ENCODE measurements around the gene POSTN.

Gene POSTN

DNA sequence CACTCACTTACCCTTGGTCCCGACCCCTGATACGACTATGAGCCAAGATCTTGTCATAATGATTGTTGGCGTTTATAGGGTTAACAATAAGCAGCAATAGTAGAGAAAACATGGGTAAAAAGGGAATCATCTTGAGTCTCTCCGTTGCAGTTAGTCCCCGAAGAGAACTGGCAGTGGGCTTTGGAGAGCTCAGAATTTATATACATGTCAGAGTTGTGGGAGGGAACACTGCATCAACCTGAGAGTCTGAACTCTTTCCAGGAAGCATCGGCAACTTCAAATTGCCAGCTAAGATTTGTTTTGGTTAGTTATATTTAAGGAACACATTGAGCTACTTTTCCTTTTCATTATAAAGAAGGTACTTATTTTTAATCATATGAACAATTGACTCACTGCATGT is at the start of gene POSTN:
TSS of gene POSTN (minus strand) at position 172 of the 400 bp plus-strand sequence. CDS start at position 130, 42 bp downstream.
- no peak for DNase-seq

GRCh38 chr13:37647031-37647650 is 48.6 kb upstream of the POSTN start:
- no peak for DNase-seq

- no peak for DNase-seq
These were observed 48.0 kb upstream of the POSTN start for GRCh38 chr13:37646531-37646930.

- DNase-seq, result no peak
These were observed 46.7 kb upstream of the POSTN start for GRCh38 chr13:37645181-37645740.

DNA sequence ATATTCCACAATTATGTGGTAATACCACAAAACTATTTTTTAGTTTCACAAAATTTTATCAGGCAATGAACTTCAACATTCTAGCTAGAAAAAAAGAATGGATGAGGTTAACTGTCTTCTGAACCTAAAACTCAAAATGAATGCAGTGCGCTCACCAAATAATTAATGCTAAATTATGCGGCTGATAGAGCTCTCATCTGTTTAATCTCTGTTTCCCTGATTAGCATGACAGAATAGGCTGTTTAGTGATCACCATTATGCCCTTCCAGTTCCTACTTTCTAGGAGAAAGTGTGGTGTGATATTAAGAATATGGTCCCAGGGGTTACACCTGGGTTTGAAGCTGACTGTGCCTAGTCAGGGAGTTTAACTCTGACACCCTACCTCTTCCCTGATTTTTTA is 42.8 kb upstream of the POSTN start:
- no peak for DNase-seq

DNA sequence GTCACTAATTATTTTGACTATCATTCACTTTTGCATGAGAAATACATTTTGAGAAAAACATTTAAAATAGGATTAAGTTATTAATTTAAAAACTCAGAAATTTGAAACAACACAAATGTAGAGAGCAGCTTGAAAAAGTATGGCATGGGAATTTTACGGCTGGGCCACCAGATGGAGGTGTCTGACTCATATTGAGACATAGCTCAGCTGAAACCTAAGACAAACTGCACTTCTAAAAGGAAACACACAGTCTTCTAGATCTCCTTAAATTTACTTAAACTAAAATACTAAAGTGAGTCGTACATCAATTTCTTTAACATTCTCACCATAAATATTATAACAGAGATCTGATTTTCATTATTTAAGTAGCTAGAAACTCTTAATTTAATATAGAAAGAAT is 41.9 kb upstream of the POSTN start:
- peak; percentile 75 for DNase-seq

DNA sequence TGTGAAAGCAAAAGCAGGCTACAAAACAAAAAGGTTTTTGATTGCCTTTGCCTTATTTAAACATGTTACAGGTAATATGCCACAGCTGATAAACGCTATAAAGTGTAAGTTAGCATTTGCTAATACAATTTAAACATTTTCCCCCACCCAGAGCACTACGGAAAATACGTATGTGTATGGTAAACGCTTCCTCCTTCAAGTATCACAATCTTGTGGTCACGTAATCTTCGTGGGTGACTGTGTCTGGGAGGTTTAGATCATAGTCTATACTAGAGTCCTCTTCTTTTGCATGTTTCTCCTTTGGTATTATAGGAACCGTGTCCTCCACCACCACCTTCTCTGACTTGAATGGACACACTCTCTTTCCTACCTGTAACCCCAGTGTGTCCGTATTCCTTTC is 38.1 kb upstream of the POSTN start:
- no peak for DNase-seq

GRCh38 chr13:37632294-37632693 is 33.7 kb upstream of the POSTN start:
- no peak for DNase-seq

- DNase-seq, result no peak
These were observed 28.9 kb upstream of the POSTN start for GRCh38 chr13:37627428-37627827.

GRCh38 chr13:37621811-37622361 is 23.3 kb upstream of the POSTN start:
- DNase-seq, result peak; percentile 85

DNA sequence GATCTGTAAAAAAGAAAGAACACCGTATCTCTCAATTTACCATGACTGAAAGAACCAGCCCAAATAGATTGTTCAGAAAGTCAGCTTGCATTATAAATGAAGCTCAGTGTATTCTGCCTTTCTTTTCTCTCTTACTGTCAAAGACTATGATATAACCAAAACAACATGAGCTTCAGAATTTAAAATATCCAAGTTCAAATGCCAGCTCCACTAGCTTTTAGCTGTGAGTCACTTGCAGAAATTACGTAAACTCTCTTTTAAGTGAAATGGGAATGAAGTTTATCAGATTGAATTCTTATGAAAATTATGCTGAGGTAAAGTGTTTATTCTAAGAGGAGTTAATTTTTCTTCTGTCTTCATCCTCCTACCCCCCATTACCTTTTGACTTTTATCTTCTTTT is 20.0 kb upstream of the POSTN start:
- DNase-seq, result peak; percentile 83

- DNase-seq, result peak; percentile 97
These were observed 18.6 kb upstream of the POSTN start for GRCh38 chr13:37617173-37617572.

DNA sequence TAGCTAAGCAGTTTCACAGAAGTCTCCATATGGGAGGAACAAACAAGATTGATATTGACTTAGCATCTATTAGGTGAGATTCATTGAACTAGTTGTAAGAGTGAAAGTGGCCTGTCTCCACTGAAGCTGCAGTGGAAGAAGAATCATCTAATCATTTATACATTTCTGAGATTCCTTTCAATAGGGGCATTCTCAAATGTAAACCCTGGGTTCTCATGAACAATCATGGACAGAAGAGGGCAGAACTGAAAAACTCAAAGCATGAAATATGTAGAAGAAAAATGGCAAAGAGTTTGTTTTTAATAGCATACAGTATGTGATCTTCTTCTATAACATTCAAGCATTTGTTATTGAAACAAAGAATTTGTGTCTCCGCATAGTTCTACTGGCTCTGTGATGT is 17.6 kb upstream of the POSTN start:
- peak; percentile 63 for DNase-seq

- DNase-seq, result peak; percentile 65
These were observed 16.7 kb upstream of the POSTN start for GRCh38 chr13:37615276-37615675.

- no peak for DNase-seq
These were observed 15.1 kb upstream of the POSTN start for GRCh38 chr13:37613638-37614037.

GRCh38 chr13:37613236-37613635 is 14.7 kb upstream of the POSTN start:
- DNase-seq, result no peak

GRCh38 chr13:37608750-37609339 is 10.3 kb upstream of the POSTN start:
- DNase-seq, result no peak

DNA sequence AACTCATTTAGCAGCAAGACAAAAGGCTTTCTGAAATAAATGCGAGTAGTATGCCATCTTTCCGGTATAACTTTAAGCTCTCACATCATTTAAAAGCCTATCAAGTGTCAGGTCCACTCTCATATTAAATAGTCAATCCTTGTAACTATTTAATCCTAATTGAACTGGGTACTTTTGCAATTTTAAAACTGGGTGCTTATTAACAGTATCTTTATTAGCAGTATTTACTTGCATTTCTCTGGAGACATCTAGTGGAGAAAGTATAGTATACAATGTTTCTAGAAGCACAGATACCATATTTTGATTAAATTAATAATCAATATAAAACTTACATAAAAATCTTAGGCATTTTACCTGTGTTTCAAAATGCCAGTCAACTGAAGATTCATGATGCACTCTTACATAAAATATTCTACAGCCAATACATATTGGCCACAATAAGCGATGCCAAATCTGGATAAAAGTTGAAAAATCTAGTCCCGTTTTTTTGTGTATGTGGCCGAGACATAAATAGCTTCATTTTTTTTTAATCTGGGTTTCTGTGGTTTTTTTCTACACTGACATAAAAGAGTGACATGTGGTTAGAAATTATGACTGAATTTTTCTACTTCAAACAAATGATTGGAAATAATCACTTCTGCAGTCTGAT is 4.3 kb upstream of the POSTN start:
- peak; percentile 31 for DNase-seq

- no peak for DNase-seq
These were observed 3.3 kb upstream of the POSTN start for GRCh38 chr13:37601648-37602440.

- DNase-seq, result no peak
These were observed 951 bp upstream of the POSTN start for GRCh38 chr13:37599519-37599918.

GRCh38 chr13:37597477-37598025 is 1.0 kb downstream of the POSTN start:
- DNase-seq, result no peak

DNA sequence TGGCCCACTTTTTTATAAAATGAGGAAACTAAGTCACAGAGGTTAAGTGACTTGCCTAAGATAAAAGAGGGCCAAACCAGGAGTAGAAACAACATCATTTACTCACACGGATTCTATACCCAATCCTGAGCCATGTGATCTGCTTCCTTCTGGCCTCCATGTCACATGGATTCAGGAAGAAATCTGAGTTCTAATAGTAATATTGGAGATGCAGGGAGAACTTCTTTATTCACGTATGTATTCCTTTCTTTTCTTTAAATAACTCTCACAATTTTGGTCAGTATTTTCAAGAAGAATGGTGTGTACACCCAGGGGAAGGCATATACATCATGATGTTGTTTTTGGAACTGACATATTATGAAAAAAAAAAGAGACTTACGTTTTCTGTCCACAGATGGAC is 1.8 kb downstream of the POSTN start:
- no peak for DNase-seq

DNA sequence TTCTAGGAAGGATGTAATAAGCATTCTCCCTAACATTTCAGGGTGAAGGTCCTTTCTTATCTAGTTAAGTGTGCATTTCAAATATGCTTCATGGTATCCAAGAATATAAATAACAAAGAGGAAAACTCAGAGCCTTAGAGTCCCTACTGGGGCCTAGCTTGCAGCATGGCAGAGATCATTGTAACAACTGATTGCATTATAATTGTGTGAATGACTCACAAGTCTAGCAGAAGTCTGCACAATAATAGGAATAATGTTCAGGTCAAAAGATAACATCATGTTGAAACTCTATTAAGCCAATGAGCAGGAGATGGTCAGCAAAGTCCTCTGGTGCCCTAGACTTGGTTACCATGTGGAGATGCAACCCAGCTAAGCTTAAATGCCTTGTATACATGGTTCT is 3.4 kb downstream of the POSTN start:
- peak; percentile 12 for DNase-seq

Data from EL (cell line).